CD4-positive, alpha-beta T cell treated with Interleukin-12 subunit alpha and Interleukin-12 subunit beta, for 1 hour (primary cell): ENCODE results near the gene RPS6KC1.
A peak's percentile ranks its signal among the peaks of the same experiment; 100 is the strongest.
"Not testable (repeated sequence)": the region's sequence is repeated elsewhere in the genome, so short reads cannot be mapped to it uniquely, and the experiment has no call there.

Source experiments
- DNase-seq: peaks from one replicate; pipeline ENCODE4 v3.0.0-alpha.2; 2020

The RPS6KC1 gene

GRCh38 chr1:213057264-213058059 lies 6.4 kb downstream of the RPS6KC1 start:
- no peak for DNase-seq

- DNase-seq, result no peak
Observed at GRCh38 chr1:213060836-213061235, 9.8 kb downstream of the RPS6KC1 start.

- no peak for DNase-seq
Observed at GRCh38 chr1:213061263-213061662, 10.2 kb downstream of the RPS6KC1 start.

GRCh38 chr1:213065800-213066199 lies 14.8 kb downstream of the RPS6KC1 start:
- no peak for DNase-seq

GRCh38 chr1:213066363-213066762 lies 15.3 kb downstream of the RPS6KC1 start:
- DNase-seq, result no peak

GRCh38 chr1:213067352-213067751 lies 16.3 kb downstream of the RPS6KC1 start:
- DNase-seq, result no peak

GRCh38 chr1:213070406-213070805 lies 19.4 kb downstream of the RPS6KC1 start:
- peak; percentile 18 for DNase-seq

GRCh38 chr1:213075725-213076124 lies 24.7 kb downstream of the RPS6KC1 start:
- no peak for DNase-seq

- no peak for DNase-seq
Observed at GRCh38 chr1:213082420-213083111, 31.5 kb downstream of the RPS6KC1 start.

- DNase-seq, result no peak
Observed at GRCh38 chr1:213083112-213083445, 32.0 kb downstream of the RPS6KC1 start.

GRCh38 chr1:213087911-213088310 lies 36.9 kb downstream of the RPS6KC1 start:
- DNase-seq, result no peak

GRCh38 chr1:213089924-213090677 lies 39.1 kb downstream of the RPS6KC1 start:
- DNase-seq, result no peak

GRCh38 chr1:213094446-213094845 lies 43.4 kb downstream of the RPS6KC1 start:
- no peak for DNase-seq

- no peak for DNase-seq
Observed at GRCh38 chr1:213095467-213095866, 44.4 kb downstream of the RPS6KC1 start.

GRCh38 chr1:213099682-213100399 lies 48.8 kb downstream of the RPS6KC1 start:
- no peak for DNase-seq

GRCh38 chr1:213100565-213100964 lies 49.5 kb downstream of the RPS6KC1 start:
- not testable (repeated sequence) for DNase-seq

- no peak for DNase-seq
Observed at GRCh38 chr1:213103377-213104306, 52.6 kb downstream of the RPS6KC1 start.

GRCh38 chr1:213104604-213105003 lies 53.6 kb downstream of the RPS6KC1 start:
- no peak for DNase-seq

- no peak for DNase-seq
Observed at GRCh38 chr1:213106298-213106697, 55.3 kb downstream of the RPS6KC1 start.

- DNase-seq, result no peak
Observed at GRCh38 chr1:213107613-213108012, 56.6 kb downstream of the RPS6KC1 start.

- DNase-seq, result no peak
Observed at GRCh38 chr1:213110349-213111300, 59.6 kb downstream of the RPS6KC1 start.
